Neural cell (in vitro differentiated cells): ENCODE measurements around the gene CENPA.

Experiments
- EP300 ChIP-seq: fragments of 450-650 bp; conservative IDR thresholded peaks from 2 replicates; pipeline ENCODE4 v1.6.1; 2014; ENCODE audit warnings: antibody characterized with exemption, mild to moderate bottlenecking, moderate library complexity; ENCODE audit not compliant: poor library complexity, severe bottlenecking
- EZH2 ChIP-seq: fragments of 200-600, 300-800 bp; shearing (Covaris generic), sonication (generic); IDR thresholded peaks from 2 replicates; pipeline ENCODE4 v1.6.1; 2014; ENCODE audit warnings: antibody characterized with exemption, low read length, borderline replicate concordance, mild to moderate bottlenecking; ENCODE audit not compliant: insufficient read depth, poor library complexity, severe bottlenecking
- MXI1 ChIP-seq: fragments of 450-650 bp; conservative IDR thresholded peaks from 2 replicates; pipeline ENCODE4 v1.6.1; 2014; ENCODE audit warnings: antibody characterized with exemption, mild to moderate bottlenecking; ENCODE audit not compliant: poor library complexity, severe bottlenecking
- POLR2AphosphoS5 ChIP-seq: IDR thresholded peaks from 2 replicates; pipeline ENCODE4 v1.6.1; 2012
- RAD21 ChIP-seq: fragments of 450-650 bp; conservative IDR thresholded peaks from 2 replicates; pipeline ENCODE4 v1.6.1; 2014; ENCODE audit warnings: antibody characterized with exemption, mild to moderate bottlenecking, moderate library complexity
- SMC3 ChIP-seq: fragments of 450-650 bp; conservative IDR thresholded peaks from 2 replicates; pipeline ENCODE4 v1.6.1; 2014; ENCODE audit warnings: antibody characterized with exemption, mild to moderate bottlenecking, moderate library complexity; ENCODE audit not compliant: poor library complexity
- TAF1 ChIP-seq: IDR thresholded peaks from 2 replicates; pipeline ENCODE4 v1.6.1; 2012; ENCODE audit warnings: low read depth
- TF ChIP-seq, protein P1 (sequence below): fragments of 450-650 bp; IDR thresholded peaks from 2 replicates; pipeline ENCODE4 v1.5.1; 2014; ENCODE audit warnings: antibody characterized with exemption, mild to moderate bottlenecking, moderate library complexity; ENCODE audit not compliant: poor library complexity, severe bottlenecking
- TF ChIP-seq, protein P2 (sequence below): IDR thresholded peaks from 2 replicates; pipeline ENCODE4 v1.6.1; 2012; ENCODE audit warnings: borderline replicate concordance

DNA sequence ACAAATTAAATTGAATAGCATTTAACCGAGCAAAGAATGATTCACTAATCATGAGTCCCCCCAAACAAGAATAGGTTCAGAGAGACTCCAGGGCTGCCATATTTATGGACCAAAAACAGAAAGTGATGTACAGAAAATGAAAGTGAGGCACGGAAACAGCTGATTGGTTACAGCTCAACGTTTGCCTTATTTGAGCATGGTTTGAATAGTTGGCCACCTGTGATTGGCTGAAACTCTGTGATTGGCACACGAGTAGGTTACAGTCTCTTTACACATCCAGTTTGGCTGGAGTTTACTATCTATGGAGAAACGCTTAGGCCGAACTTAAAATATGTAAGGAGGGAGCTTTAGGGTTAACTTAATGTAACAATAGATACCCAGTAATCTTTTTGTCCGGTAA is 35.1 kb downstream of the CENPA start:
- TF ChIP-seq POLR2AphosphoS5: no peak
- TF ChIP-seq, protein P1, sequence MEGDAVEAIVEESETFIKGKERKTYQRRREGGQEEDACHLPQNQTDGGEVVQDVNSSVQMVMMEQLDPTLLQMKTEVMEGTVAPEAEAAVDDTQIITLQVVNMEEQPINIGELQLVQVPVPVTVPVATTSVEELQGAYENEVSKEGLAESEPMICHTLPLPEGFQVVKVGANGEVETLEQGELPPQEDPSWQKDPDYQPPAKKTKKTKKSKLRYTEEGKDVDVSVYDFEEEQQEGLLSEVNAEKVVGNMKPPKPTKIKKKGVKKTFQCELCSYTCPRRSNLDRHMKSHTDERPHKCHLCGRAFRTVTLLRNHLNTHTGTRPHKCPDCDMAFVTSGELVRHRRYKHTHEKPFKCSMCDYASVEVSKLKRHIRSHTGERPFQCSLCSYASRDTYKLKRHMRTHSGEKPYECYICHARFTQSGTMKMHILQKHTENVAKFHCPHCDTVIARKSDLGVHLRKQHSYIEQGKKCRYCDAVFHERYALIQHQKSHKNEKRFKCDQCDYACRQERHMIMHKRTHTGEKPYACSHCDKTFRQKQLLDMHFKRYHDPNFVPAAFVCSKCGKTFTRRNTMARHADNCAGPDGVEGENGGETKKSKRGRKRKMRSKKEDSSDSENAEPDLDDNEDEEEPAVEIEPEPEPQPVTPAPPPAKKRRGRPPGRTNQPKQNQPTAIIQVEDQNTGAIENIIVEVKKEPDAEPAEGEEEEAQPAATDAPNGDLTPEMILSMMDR: no peak
- TF ChIP-seq TAF1: no peak
- no peak for TF ChIP-seq EZH2
- TF ChIP-seq, protein P2, sequence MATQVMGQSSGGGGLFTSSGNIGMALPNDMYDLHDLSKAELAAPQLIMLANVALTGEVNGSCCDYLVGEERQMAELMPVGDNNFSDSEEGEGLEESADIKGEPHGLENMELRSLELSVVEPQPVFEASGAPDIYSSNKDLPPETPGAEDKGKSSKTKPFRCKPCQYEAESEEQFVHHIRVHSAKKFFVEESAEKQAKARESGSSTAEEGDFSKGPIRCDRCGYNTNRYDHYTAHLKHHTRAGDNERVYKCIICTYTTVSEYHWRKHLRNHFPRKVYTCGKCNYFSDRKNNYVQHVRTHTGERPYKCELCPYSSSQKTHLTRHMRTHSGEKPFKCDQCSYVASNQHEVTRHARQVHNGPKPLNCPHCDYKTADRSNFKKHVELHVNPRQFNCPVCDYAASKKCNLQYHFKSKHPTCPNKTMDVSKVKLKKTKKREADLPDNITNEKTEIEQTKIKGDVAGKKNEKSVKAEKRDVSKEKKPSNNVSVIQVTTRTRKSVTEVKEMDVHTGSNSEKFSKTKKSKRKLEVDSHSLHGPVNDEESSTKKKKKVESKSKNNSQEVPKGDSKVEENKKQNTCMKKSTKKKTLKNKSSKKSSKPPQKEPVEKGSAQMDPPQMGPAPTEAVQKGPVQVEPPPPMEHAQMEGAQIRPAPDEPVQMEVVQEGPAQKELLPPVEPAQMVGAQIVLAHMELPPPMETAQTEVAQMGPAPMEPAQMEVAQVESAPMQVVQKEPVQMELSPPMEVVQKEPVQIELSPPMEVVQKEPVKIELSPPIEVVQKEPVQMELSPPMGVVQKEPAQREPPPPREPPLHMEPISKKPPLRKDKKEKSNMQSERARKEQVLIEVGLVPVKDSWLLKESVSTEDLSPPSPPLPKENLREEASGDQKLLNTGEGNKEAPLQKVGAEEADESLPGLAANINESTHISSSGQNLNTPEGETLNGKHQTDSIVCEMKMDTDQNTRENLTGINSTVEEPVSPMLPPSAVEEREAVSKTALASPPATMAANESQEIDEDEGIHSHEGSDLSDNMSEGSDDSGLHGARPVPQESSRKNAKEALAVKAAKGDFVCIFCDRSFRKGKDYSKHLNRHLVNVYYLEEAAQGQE: no peak
- no peak for TF ChIP-seq EP300
- TF ChIP-seq MXI1: no peak
- no peak for TF ChIP-seq RAD21
- no peak for TF ChIP-seq SMC3
